Transverse colon (tissue), 4 donors: Measurements from ENCODE around the gene SEZ6. TPM values are rescaled to one million over a fixed set of nuclear protein-coding genes. Genes with fewer than 3 reads are reported as not detected.

Experiments used
- DNase-seq: peaks from one replicate; pipeline ENCODE4 v3.0.0-alpha.2; 2019
- H3K27ac ChIP-seq, 4 donors: fragments of 200-600 bp; sonication (generic); 2 replicates each; pipeline ENCODE4 v1.5.1; 2016 to 2018; ENCODE audit warnings: inconsistent platforms in 4 of 4
- H3K27me3 ChIP-seq: fragments of 200-600 bp; sonication (generic); 2 replicates; pipeline ENCODE4 v1.5.1; 2017; ENCODE audit warnings: inconsistent platforms
- H3K36me3 ChIP-seq, 4 donors: fragments of 200-600 bp; sonication (generic); 2 replicates each; pipeline ENCODE4 v1.5.1; 2017 to 2019; ENCODE audit warnings: inconsistent platforms in 4 of 4
- H3K4me1 ChIP-seq, 4 donors: fragments of 200-600 bp; sonication (generic); 2 replicates each; pipeline ENCODE4 v1.5.1; 2017 to 2020; ENCODE audit warnings: inconsistent platforms in 4 of 4
- H3K4me3 ChIP-seq, 4 donors: fragments of 200-600 bp; sonication (generic); 1 replicate in 1 of 4; 2 replicates in 3 of 4; pipeline versions ENCODE4 v1.5.1 to v1.6.1; 2017 to 2019; ENCODE audit warnings: inconsistent platforms in 4 of 4
- H3K9me3 ChIP-seq, 2 donors: fragments of 200-600 bp; sonication (generic); 2 replicates each; pipeline ENCODE4 v1.5.1; 2017 to 2019; ENCODE audit warnings: inconsistent platforms in 2 of 2
- EP300 ChIP-seq: sonication (generic); formaldehyde crosslinking; IDR thresholded peaks from one replicate; pipeline ENCODE4 v1.6.1; 2017; ENCODE audit warnings: antibody characterized with exemption, low read depth
- POLR2A ChIP-seq: fragments of 450-650 bp; IDR thresholded peaks from one replicate; pipeline ENCODE4 v1.6.1; 2016; ENCODE audit warnings: antibody characterized with exemption, mild to moderate bottlenecking, moderate library complexity
- POLR2AphosphoS5 ChIP-seq, 3 donors: sonication (generic); formaldehyde crosslinking; IDR thresholded peaks; one replicate each; pipeline ENCODE4 v1.6.1; 2016; ENCODE audit warnings: antibody characterized with exemption in 3 of 3
- WGBS, 2 donors: methylation state at CpG; one replicate each; pipeline ENCODE4 v1.1.5; 2018; ENCODE audit warnings: low coverage in 1 of 2; 5-methylcytosine and 5-hydroxymethylcytosine counted together
- in situ Hi-C, 4 donors: fragments of 200-750 bp; cut with MboI; loops; one replicate each; pipeline versions ENCODE4 v1.15.0 to v1.15.1; 2017; ENCODE audit warnings: low sequenced_read_pairs in 3 of 4, low pct_ligation_motif_present in 1 of 4, low pct_unique_long_range_greater_than_20kb in 1 of 4
- intact Hi-C: fragments of 100-400 bp; cut with DNase I; formaldehyde crosslinking; loops from one replicate; pipeline ENCODE4 v1.15.1; 2023; ENCODE audit warnings: low total_unique reads
- total RNA-seq, 4 donors: library from RNA; depleted of rRNA; stranded (reverse); fragments of >200 nt; gene quantifications; one replicate each; pipeline ENCODE4 v1.1.0, GENCODE V29; 2016
- TF ChIP-seq, protein P1 (sequence below), 5 experiments: fragments of 200-600 bp in 3 of 5; fragments of 450-650 bp in 2 of 5; sonication (generic) in 3 of 5; IDR thresholded peaks; 1 replicate in 2 of 5; 2 replicates in 3 of 5; pipeline ENCODE4 v1.5.1; 2016 to 2017; ENCODE audit warnings: antibody characterized with exemption in 5 of 5, inconsistent platforms in 3 of 5, mild to moderate bottlenecking in 2 of 5, moderate library complexity in 1 of 5

The SEZ6 gene
- total RNA-seq, 4 donors from 2014 or later: 0.14 TPM; not detected in 3

DNA sequence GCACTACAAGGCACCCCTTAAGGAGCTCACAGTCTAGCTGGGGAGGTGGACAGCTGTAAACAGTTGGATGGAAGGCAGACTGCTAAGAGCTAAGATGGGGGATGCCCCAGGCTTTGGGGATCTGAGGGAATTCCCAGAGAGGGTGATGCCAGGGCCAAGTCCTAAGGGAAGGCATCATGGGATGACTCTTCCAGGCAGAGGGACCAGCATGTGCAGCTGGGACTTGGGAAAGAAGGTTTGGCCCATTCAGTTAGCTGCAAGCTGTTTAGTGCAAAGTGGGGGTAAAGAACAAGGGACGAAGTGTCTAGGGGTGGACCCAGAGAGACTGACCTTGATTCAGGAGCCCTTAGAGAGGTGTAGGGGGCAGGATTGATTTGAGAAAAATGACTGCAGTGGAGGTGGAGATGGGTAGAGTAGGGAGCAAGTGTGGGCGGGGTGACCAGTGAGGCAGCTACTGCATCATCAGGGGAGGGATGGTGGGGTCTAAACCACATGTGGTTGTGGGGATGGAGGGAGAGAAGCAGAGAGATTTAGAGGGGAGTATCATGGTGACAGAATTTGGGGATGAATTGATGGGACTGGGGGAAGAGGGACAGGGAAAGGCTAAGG lies 27.4 kb downstream of the SEZ6 start:
- TF ChIP-seq POLR2A: no peak
- no peak for TF ChIP-seq POLR2AphosphoS5 (IDR thresholded peaks at IDR 0.05)
- TF ChIP-seq EP300: no peak
- TF ChIP-seq, protein P1, sequence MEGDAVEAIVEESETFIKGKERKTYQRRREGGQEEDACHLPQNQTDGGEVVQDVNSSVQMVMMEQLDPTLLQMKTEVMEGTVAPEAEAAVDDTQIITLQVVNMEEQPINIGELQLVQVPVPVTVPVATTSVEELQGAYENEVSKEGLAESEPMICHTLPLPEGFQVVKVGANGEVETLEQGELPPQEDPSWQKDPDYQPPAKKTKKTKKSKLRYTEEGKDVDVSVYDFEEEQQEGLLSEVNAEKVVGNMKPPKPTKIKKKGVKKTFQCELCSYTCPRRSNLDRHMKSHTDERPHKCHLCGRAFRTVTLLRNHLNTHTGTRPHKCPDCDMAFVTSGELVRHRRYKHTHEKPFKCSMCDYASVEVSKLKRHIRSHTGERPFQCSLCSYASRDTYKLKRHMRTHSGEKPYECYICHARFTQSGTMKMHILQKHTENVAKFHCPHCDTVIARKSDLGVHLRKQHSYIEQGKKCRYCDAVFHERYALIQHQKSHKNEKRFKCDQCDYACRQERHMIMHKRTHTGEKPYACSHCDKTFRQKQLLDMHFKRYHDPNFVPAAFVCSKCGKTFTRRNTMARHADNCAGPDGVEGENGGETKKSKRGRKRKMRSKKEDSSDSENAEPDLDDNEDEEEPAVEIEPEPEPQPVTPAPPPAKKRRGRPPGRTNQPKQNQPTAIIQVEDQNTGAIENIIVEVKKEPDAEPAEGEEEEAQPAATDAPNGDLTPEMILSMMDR (IDR thresholded peaks at IDR 0.05): no peak
- H3K9me3 ChIP-seq: no peaks in the 10 kb centered on the region
- in situ Hi-C loops: no loop called here
- H3K27ac ChIP-seq: no peak overlapping the region
- no peak for DNase-seq
- no peak overlapping the region for H3K4me3 ChIP-seq
- H3K36me3 ChIP-seq: no peaks in the 10 kb centered on the region
- WGBS, 2 donors: 58 to 88% methylated on average over 2 of the region's 2 CpGs
- intact Hi-C loops: no loop called here
- no peaks in the 10 kb centered on the region for H3K4me1 ChIP-seq
- no peaks in the 10 kb centered on the region for H3K27me3 ChIP-seq

DNA sequence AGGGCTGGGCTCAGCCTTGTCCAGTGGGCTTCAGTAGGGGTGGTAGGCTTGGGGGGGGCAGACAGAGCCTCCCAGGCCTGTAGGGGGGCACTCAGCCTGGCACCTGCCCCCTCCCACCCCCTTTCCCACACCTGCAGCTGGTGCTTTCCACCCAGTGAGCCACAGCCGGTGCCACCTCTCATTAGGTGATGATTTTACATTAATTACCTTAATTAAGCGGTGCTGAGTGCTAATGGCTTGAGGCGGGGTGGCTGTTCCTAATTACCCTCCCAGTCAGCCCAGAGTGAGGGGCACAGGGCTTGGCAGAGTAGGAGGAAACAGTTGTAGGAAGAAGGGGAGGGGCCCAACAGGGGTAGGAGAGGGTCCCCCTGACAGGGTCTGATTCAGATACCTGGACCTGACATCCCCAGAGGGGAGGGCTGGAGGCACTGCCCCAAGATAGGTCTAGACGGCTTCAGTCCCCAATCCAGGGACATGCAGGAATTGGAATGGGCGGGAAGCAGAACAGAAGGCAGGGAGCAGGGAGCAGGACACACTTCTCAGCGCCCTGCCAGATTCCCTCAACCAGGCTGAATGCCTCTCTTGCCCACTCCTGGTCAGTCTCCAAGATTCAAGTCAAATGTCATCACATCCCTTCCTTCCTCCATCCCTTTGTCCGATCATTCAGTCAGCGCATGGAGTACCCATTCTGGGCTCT lies 28.0 kb downstream of the SEZ6 start:
- H3K27ac ChIP-seq: no peak overlapping the region
- no peak overlapping the region for H3K4me3 ChIP-seq
- in situ Hi-C loops: no loop called here
- DNase-seq: no peak
- H3K4me1 ChIP-seq: no peaks in the 10 kb centered on the region
- no peaks in the 10 kb centered on the region for H3K36me3 ChIP-seq
- intact Hi-C loops: no loop called here
- 77% methylated on average over 8 of the region's 8 CpGs; no CpG with 5 or more reads in 1 of the 2 donors for WGBS, 2 donors
- TF ChIP-seq, protein P1 (IDR thresholded peaks at IDR 0.05): no peak
- TF ChIP-seq EP300: no peak
- no peaks in the 10 kb centered on the region for H3K9me3 ChIP-seq
- H3K27me3 ChIP-seq: no peaks in the 10 kb centered on the region

DNA sequence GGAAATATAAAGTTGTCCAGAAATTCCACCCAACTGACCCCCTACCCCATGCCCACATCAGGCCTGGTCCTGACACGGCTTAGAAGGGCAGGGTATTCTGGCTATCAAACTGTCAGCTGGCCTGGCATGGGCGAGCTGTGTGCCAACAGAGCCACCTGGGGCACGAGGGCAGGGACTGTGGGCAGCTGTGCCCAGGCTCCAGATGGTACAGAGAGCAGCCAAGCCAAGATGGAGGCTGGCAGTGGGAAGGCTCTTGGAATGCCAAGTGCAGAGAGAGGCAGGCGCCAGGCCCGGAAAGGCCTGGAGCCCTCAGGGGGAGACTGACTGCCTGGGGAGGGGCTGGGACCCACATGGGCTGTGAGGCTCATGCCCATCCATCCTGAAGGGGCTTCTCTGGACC lies 30.2 kb downstream of the SEZ6 start:
- in situ Hi-C loops: no loop called here
- WGBS, 2 donors: 88% methylated on average over 5 of the region's 5 CpGs; no CpG with 5 or more reads in 1 of the 2 donors
- TF ChIP-seq, protein P1 (IDR thresholded peaks at IDR 0.05): no peak
- TF ChIP-seq POLR2A (no peak), POLR2AphosphoS5 (IDR thresholded peaks at IDR 0.05) (no peak), EP300 (no peak)

DNA sequence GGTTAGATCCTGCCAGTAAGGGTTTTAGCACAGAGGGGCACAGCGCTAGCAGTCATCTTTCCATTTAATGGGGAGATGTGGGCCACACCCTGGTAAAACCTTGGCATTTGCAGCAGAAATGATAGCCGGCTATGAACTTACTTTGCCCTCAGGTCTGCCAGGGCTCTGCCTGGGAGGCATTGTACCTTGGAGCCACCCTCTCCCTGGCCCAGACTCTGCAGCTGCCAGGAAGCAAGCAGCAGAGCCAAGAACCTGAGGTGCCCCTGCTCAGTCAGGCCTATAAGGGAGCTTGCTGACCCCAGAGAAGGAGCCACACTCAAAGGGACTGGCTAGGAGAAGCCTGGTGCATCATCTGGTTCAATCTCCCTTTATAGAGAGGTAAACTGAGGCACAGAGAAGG lies 30.8 kb downstream of the SEZ6 start:
- no peaks in the 10 kb centered on the region for H3K4me1 ChIP-seq
- H3K27me3 ChIP-seq: no peaks in the 10 kb centered on the region
- TF ChIP-seq EP300 (no peak), POLR2AphosphoS5 (IDR thresholded peaks at IDR 0.05) (no peak), POLR2A (no peak)
- TF ChIP-seq, protein P1 (IDR thresholded peaks at IDR 0.05): no peak
- no peaks in the 10 kb centered on the region for H3K9me3 ChIP-seq
- DNase-seq: no peak
- intact Hi-C loops (no loop called here), in situ Hi-C loops (no loop called here)
- no peaks in the 10 kb centered on the region for H3K36me3 ChIP-seq
- H3K27ac ChIP-seq: no peak overlapping the region
- no peak overlapping the region for H3K4me3 ChIP-seq
- 89% methylated on average over 2 of the region's 2 CpGs; no CpG with 5 or more reads in 1 of the 2 donors for WGBS, 2 donors

More for the DNA sequence above, 30.2 kb downstream of the SEZ6 start:
- DNase-seq: no peak
- H3K4me1 ChIP-seq: no peaks in the 10 kb centered on the region
- no peak overlapping the region for H3K4me3 ChIP-seq
- intact Hi-C loops: no loop called here
- no peaks in the 10 kb centered on the region for H3K27me3 ChIP-seq
- no peak overlapping the region for H3K27ac ChIP-seq
- H3K9me3 ChIP-seq: no peaks in the 10 kb centered on the region
- H3K36me3 ChIP-seq: no peaks in the 10 kb centered on the region
